GM18870 (cell line): ENCODE results near the gene FBN2.
A peak's percentile ranks its signal among the peaks of the same experiment; 100 is the strongest.

Source experiments
- ATAC-seq: cut with Tn5 transposase; IDR thresholded peaks from one replicate; pipeline ENCODE4 v1.9.1; 2021; ENCODE audit warnings: moderate library complexity; ENCODE audit not compliant: unreplicated experiment

The FBN2 gene

GRCh38 chr5:128259607-128260021, 278.4 kb downstream of the FBN2 start:
- no peak for ATAC-seq

GRCh38 chr5:128258372-128258771, 279.7 kb downstream of the FBN2 start:
- no peak for ATAC-seq

DNA sequence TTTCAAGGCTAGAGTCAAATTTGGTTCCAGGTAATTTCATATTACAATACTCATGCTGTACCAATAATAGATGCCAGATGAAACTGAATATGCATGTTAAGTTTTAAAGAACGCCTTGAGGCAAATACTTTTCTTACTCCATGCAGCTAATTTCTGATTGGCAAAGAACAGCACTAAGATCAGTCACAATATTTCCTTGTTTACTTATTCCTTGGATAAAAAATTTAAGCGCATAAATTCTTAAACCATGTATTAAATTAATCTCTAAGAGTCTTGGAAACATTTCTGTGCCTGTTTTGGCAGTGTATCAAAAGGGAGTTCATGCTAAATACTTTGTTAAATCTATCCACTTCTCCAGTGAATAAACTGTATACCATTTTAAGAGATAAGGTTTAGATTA, 281.0 kb downstream of the FBN2 start:
- ATAC-seq = no peak

GRCh38 chr5:128254789-128255188, 283.3 kb downstream of the FBN2 start:
- no peak for ATAC-seq

- ATAC-seq = no peak
These were observed 284.2 kb downstream of the FBN2 start for GRCh38 chr5:128253880-128254279.

GRCh38 chr5:128253161-128253560, 284.9 kb downstream of the FBN2 start:
- no peak for ATAC-seq

GRCh38 chr5:128252756-128253155, 285.3 kb downstream of the FBN2 start:
- no peak for ATAC-seq

- no peak for ATAC-seq
These were observed 285.8 kb downstream of the FBN2 start for GRCh38 chr5:128252196-128252595.

- ATAC-seq = no peak
These were observed 292.1 kb downstream of the FBN2 start for GRCh38 chr5:128245974-128246373.

- ATAC-seq = no peak
These were observed 294.0 kb downstream of the FBN2 start for GRCh38 chr5:128243958-128244582.

DNA sequence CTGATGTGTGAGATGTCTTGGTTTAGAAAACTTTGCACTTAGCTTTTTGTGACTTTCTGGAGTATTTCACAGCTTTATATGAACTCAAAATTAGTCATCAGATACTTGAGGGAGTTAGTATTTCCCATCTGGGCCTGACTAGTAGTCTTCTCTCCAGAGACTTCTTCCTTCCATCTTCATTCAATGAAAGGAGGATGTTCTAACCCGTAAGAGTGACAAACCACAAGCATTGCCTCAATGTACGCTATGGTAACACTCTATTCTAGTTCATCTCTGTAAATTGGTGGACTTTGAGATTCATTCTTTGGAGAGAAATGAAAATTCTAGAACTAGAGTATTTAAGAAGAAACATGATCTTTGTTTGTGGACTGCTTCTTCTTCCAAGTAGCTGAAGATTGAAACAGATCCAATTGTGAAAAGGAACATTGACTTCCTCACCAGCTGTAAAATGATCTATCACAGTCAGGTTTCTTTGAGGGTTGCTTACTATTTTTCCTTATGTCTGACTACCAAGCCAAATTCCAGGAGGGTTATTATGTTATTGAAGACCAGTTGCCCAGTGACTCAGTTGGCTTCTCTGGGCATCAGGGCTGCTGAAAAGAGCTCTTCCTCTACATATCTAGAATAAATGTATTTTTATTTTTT, 296.9 kb downstream of the FBN2 start:
- ATAC-seq = no peak

DNA sequence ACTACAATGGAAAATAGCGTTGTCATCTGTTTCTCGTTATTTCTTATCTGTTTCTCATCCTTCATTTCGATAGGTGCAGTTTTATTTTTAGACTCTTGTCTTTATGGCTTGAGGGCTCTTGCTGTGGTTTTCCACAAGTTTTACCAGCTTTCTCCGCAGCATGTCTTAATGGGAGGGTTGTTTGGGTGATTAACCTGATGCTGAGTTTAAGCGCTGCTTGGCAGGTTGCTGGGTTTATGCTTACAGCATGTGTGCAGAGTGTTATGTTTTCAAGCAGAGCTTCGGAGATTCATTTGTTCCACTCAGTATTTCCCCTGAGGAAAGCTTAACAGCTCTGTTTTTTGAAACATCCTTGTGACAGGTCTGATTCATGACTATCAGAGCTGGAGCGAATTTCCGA, 300.5 kb downstream of the FBN2 start:
- ATAC-seq = no peak

GRCh38 chr5:128237000-128237399, 301.0 kb downstream of the FBN2 start:
- peak; percentile 59 for ATAC-seq

- no peak for ATAC-seq
These were observed 301.7 kb downstream of the FBN2 start for GRCh38 chr5:128236334-128236733.

GRCh38 chr5:128234928-128235641, 303.0 kb downstream of the FBN2 start:
- ATAC-seq = no peak

GRCh38 chr5:128228521-128228920, 309.5 kb downstream of the FBN2 start:
- ATAC-seq = no peak

- no peak for ATAC-seq
These were observed 310.0 kb downstream of the FBN2 start for GRCh38 chr5:128228008-128228407.

GRCh38 chr5:128225245-128226030, 312.6 kb downstream of the FBN2 start:
- ATAC-seq = no peak

DNA sequence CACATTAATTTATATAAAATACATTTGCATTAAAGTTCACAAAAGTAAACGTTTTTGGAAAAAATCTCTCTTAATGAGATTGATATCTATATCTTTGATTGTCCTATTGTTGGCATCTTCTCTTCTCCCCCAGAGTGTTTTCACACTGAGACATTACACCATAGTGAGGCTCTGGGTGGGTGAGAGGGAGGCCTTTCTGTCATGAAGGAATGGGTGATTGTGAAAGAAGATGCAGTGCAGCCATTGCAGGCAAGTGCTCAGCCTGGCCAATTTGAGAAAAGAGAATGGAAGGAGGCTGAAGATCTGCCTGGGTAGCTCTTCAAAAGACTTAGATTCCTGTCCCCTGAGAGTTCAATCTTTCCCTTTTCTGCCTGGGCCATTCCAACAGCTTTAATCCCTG, 313.7 kb downstream of the FBN2 start:
- no peak for ATAC-seq

- ATAC-seq = no peak
These were observed 317.2 kb downstream of the FBN2 start for GRCh38 chr5:128220841-128221240.

DNA sequence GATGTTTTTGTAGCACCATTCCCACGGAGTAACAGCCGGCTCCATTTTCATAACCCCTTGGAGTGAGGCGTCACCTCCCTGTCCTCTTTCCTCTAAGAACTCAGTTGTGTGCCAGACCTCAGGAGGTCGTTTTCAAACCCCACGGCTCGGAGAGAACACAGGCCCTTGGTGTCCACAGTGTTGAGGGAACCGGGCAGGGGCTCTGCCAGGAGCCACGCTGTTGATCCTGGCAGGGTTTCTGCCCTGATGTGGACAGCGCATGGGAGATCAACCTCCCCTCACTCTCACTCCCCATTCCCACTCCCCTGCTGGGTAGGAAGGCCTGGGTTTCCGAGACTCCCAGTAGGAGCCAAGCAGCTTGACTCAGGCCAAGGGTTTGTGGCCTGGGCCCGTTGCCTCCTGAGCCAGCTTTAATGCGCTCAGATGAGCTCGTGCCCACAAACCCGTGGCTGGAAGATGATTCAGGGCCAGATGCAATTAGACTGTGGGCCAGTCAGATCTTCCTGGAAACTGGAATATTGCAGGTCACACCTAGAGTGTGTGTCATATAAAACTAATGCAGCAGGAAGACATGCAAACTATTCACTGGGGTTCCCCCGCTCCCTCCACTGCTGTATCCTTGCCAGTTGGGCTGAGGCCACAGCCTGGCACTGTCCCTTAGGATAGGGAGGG, 321.0 kb downstream of the FBN2 start:
- ATAC-seq = no peak
